HG02610 (cell line): ENCODE results near the gene PAQR7.

Experiments
- ATAC-seq: cut with Tn5 transposase; IDR thresholded peaks from one replicate; pipeline ENCODE4 v1.9.1; 2021; ENCODE audit warnings: mild to moderate bottlenecking, moderate library complexity; ENCODE audit not compliant: unreplicated experiment

Gene PAQR7

GRCh38 chr1:25903986-25904385, 28.5 kb upstream of the PAQR7 start:
- no peak for ATAC-seq

- no peak for ATAC-seq
Observed at GRCh38 chr1:25902462-25902861, 27.0 kb upstream of the PAQR7 start.

GRCh38 chr1:25900219-25900618, 24.7 kb upstream of the PAQR7 start:
- no peak for ATAC-seq

- no peak for ATAC-seq
Observed at GRCh38 chr1:25899792-25900191, 24.3 kb upstream of the PAQR7 start.

GRCh38 chr1:25898223-25899015, 22.9 kb upstream of the PAQR7 start:
- no peak for ATAC-seq

- no peak for ATAC-seq
Observed at GRCh38 chr1:25897754-25898153, 22.2 kb upstream of the PAQR7 start.

- ATAC-seq: no peak
Observed at GRCh38 chr1:25896266-25896665, 20.8 kb upstream of the PAQR7 start.

- ATAC-seq: peak; percentile 81
Observed at GRCh38 chr1:25895365-25895990, 20.0 kb upstream of the PAQR7 start.

GRCh38 chr1:25893116-25893515, 17.6 kb upstream of the PAQR7 start:
- ATAC-seq: no peak

GRCh38 chr1:25891606-25892005, 16.1 kb upstream of the PAQR7 start:
- ATAC-seq: no peak

GRCh38 chr1:25890239-25891034, 14.9 kb upstream of the PAQR7 start:
- ATAC-seq: no peak

- no peak for ATAC-seq
Observed at GRCh38 chr1:25889470-25889869, 14.0 kb upstream of the PAQR7 start.

- ATAC-seq: no peak
Observed at GRCh38 chr1:25888426-25888987, 13.0 kb upstream of the PAQR7 start.

- ATAC-seq: no peak
Observed at GRCh38 chr1:25885602-25886001, 10.1 kb upstream of the PAQR7 start.

GRCh38 chr1:25881266-25881665, 5.8 kb upstream of the PAQR7 start:
- ATAC-seq: no peak

GRCh38 chr1:25880518-25880917, 5.0 kb upstream of the PAQR7 start:
- ATAC-seq: no peak

GRCh38 chr1:25879675-25880074, 4.2 kb upstream of the PAQR7 start:
- ATAC-seq: no peak

- ATAC-seq: no peak
Observed at GRCh38 chr1:25878690-25879089, 3.2 kb upstream of the PAQR7 start.

- no peak for ATAC-seq
Observed at GRCh38 chr1:25877155-25877554, 1.6 kb upstream of the PAQR7 start.

GRCh38 chr1:25876693-25877077, 1.2 kb upstream of the PAQR7 start:
- ATAC-seq: no peak

- ATAC-seq: no peak
Observed at GRCh38 chr1:25875856-25876692, 566 bp upstream of the PAQR7 start.
